ENCODE data around the gene LLGL1.

LLGL1 gene

GRCh38 chr17:18184143-18185031, 41.0 kb upstream of the LLGL1 start:
- TF ChIP-seq, protein P1, sequence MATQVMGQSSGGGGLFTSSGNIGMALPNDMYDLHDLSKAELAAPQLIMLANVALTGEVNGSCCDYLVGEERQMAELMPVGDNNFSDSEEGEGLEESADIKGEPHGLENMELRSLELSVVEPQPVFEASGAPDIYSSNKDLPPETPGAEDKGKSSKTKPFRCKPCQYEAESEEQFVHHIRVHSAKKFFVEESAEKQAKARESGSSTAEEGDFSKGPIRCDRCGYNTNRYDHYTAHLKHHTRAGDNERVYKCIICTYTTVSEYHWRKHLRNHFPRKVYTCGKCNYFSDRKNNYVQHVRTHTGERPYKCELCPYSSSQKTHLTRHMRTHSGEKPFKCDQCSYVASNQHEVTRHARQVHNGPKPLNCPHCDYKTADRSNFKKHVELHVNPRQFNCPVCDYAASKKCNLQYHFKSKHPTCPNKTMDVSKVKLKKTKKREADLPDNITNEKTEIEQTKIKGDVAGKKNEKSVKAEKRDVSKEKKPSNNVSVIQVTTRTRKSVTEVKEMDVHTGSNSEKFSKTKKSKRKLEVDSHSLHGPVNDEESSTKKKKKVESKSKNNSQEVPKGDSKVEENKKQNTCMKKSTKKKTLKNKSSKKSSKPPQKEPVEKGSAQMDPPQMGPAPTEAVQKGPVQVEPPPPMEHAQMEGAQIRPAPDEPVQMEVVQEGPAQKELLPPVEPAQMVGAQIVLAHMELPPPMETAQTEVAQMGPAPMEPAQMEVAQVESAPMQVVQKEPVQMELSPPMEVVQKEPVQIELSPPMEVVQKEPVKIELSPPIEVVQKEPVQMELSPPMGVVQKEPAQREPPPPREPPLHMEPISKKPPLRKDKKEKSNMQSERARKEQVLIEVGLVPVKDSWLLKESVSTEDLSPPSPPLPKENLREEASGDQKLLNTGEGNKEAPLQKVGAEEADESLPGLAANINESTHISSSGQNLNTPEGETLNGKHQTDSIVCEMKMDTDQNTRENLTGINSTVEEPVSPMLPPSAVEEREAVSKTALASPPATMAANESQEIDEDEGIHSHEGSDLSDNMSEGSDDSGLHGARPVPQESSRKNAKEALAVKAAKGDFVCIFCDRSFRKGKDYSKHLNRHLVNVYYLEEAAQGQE (IDR thresholded peaks at IDR 0.05; ENCODE audit: insufficient read depth in 1 of 2, low read depth in 2 of 2, low read length in 2 of 2), result no peak
- TF ChIP-seq FOXP2 (optimal IDR thresholded peaks at IDR 0.05; ENCODE audit: borderline replicate concordance, extremely low read depth, extremely low read length, insufficient read depth), result peak; percentile 27
- TF ChIP-seq SIN3A (IDR thresholded peaks at IDR 0.05; ENCODE audit: borderline replicate concordance, insufficient read depth, low read length), result peak; percentile 59; the same call in 1 of the 2 replicates
- TF ChIP-seq POLR2AphosphoS5 (IDR thresholded peaks at IDR 0.05; ENCODE audit: low read depth, low read length), result no peak
- no peak for TF ChIP-seq TAF1 (IDR thresholded peaks at IDR 0.05; ENCODE audit: borderline replicate concordance, insufficient read depth, low read length)

GRCh38 chr17:18185391-18185790, 40.0 kb upstream of the LLGL1 start:
- TF ChIP-seq, protein P1 (IDR thresholded peaks at IDR 0.05; ENCODE audit: insufficient read depth in 1 of 2, low read depth in 2 of 2, low read length in 2 of 2), result no peak
- peak; percentile 49; the same call in 1 of the 2 replicates for TF ChIP-seq SIN3A (IDR thresholded peaks at IDR 0.05; ENCODE audit: borderline replicate concordance, insufficient read depth, low read length)

DNA sequence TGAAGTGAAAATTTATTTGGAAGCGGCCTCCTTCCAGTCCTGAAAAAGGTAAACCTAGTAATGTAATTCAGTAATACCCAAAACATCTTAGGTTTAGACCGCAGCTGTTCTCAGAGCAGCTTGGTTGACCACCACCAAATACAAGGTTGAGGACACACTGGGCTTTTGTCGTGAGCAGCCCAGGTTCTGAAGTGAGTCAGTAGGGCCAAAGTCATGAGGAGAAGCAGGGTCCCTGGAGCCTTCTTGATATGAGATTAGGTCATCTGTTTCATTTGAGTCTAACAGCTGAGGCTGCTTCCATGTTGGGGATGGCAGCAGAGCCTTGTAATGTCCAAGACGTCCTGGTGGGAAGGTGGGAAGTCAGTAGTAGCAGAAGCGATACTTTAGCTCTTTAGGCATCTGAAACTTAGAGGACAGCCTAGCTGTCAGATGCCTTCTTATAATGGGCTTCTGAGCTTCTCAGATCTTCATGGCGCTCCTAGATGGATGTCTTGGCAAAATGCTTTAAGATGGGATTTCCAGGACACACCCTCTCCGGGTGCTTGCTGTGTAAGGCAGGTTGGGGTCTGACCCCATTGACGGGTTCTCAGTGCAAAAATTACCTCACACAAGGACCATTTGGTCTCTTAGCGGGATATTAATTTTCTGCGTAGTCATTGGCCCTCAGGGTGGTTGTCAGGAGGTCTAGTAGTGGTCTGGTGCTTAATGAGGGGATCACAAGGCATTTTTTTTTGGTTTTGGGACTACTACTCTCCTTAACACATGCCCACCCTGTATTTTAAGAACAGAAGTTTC, 39.4 kb upstream of the LLGL1 start:
- TF ChIP-seq TAF1 (IDR thresholded peaks at IDR 0.05; ENCODE audit: borderline replicate concordance, insufficient read depth, low read length) (no peak), SIN3A (IDR thresholded peaks at IDR 0.05; ENCODE audit: borderline replicate concordance, insufficient read depth, low read length) (0 out of 2 replicates have a peak, but pooled peaks have one; percentile 12)

GRCh38 chr17:18186627-18186982, 38.8 kb upstream of the LLGL1 start:
- TF ChIP-seq SIN3A (IDR thresholded peaks at IDR 0.05; ENCODE audit: borderline replicate concordance, insufficient read depth, low read length) (no peak), POLR2AphosphoS5 (IDR thresholded peaks at IDR 0.05; ENCODE audit: low read depth, low read length) (no peak), TAF1 (IDR thresholded peaks at IDR 0.05; ENCODE audit: borderline replicate concordance, insufficient read depth, low read length) (no peak), FOXP2 (optimal IDR thresholded peaks at IDR 0.05; ENCODE audit: borderline replicate concordance, extremely low read depth, extremely low read length, insufficient read depth) (no peak)
- TF ChIP-seq, protein P1 (IDR thresholded peaks at IDR 0.05; ENCODE audit: insufficient read depth in 1 of 2, low read depth in 2 of 2, low read length in 2 of 2), result no peak

GRCh38 chr17:18187226-18187625, 38.2 kb upstream of the LLGL1 start:
- TF ChIP-seq FOXP2 (optimal IDR thresholded peaks at IDR 0.05; ENCODE audit: borderline replicate concordance, extremely low read depth, extremely low read length, insufficient read depth) (no peak), TAF1 (IDR thresholded peaks at IDR 0.05; ENCODE audit: borderline replicate concordance, insufficient read depth, low read length) (no peak), SIN3A (IDR thresholded peaks at IDR 0.05; ENCODE audit: borderline replicate concordance, insufficient read depth, low read length) (no peak), POLR2AphosphoS5 (IDR thresholded peaks at IDR 0.05; ENCODE audit: low read depth, low read length) (no peak)
- TF ChIP-seq, protein P1 (IDR thresholded peaks at IDR 0.05; ENCODE audit: insufficient read depth in 1 of 2, low read depth in 2 of 2, low read length in 2 of 2), result no peak

Data from PFSK-1 (cell line).